HL-60 (cell line): ENCODE measurements around the gene DEPDC1.
"Not testable (repeated sequence)": the region's sequence is repeated elsewhere in the genome, so short reads cannot be mapped to it uniquely, and the experiment has no call there.

ENCODE experiments used
- DNase-seq, 2 experiments: peaks; one replicate each; pipeline ENCODE4 v3.0.0-alpha.2; 2010 to 2020; ENCODE audit warnings: low read depth in 1 of 2, low spot score in 1 of 2
- H3K27ac ChIP-seq: fragments of 250-450 bp; sonication (Bioruptor Pico); replicated peaks from 2 replicates; pipeline ENCODE4 v1.5.1; 2020; ENCODE audit warnings: mild to moderate bottlenecking, moderate library complexity
- H3K27me3 ChIP-seq: fragments of 250-450 bp; sonication (Bioruptor Pico); 2 replicates; pipeline ENCODE4 v1.5.1; 2021; ENCODE audit warnings: mild to moderate bottlenecking, moderate library complexity; ENCODE audit not compliant: insufficient read depth, poor library complexity, severe bottlenecking
- H3K4me3 ChIP-seq: replicated peaks from 2 replicates; pipeline ENCODE4 v1.5.1; 2011; ENCODE audit warnings: mild to moderate bottlenecking, control low read depth, low read length; ENCODE audit not compliant: insufficient read depth
- CTCF ChIP-seq: IDR thresholded peaks from one replicate; pipeline ENCODE4 v1.5.1; 2011; ENCODE audit warnings: low read length, control low read depth, inconsistent platforms; ENCODE audit not compliant: insufficient read depth
- GABPA ChIP-seq: IDR thresholded peaks from 2 replicates; pipeline ENCODE4 v1.6.1; 2012; ENCODE audit warnings: low read depth
- POLR2AphosphoS5 ChIP-seq: IDR thresholded peaks from 2 replicates; pipeline ENCODE4 v1.6.1; 2012; ENCODE audit warnings: low read depth
- SPI1 ChIP-seq: IDR thresholded peaks from 2 replicates; pipeline ENCODE4 v1.6.1; 2012; ENCODE audit warnings: low read depth, mild to moderate bottlenecking, borderline replicate concordance
- TF ChIP-seq, protein P1 (sequence below): IDR thresholded peaks from 2 replicates; pipeline ENCODE4 v1.6.1; 2012; ENCODE audit warnings: low read depth; ENCODE audit not compliant: insufficient replicate concordance

DEPDC1 gene

DNA sequence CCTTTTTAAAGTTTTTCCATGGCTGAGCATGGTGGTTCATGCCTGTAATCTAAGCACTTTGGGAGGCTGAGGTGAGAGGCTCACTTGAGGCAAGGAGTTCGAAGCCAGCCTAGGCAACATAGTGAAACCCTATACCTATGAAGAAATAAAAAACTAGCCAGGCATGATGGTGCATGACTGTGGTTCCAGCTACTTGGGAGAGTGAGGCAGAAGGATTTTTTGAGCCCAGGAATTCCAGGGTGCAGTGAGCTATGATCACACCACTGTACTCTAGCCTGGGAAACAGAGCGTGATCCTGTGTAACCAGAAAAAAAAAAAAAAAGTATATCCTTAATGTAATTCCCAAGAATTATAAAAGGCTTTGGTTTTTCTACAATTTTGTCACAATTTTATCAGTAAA, 17.4 kb downstream of the DEPDC1 start:
- TF ChIP-seq POLR2AphosphoS5 (no peak), GABPA (no peak), SPI1 (no peak), CTCF (no peak)
- TF ChIP-seq, protein P1, sequence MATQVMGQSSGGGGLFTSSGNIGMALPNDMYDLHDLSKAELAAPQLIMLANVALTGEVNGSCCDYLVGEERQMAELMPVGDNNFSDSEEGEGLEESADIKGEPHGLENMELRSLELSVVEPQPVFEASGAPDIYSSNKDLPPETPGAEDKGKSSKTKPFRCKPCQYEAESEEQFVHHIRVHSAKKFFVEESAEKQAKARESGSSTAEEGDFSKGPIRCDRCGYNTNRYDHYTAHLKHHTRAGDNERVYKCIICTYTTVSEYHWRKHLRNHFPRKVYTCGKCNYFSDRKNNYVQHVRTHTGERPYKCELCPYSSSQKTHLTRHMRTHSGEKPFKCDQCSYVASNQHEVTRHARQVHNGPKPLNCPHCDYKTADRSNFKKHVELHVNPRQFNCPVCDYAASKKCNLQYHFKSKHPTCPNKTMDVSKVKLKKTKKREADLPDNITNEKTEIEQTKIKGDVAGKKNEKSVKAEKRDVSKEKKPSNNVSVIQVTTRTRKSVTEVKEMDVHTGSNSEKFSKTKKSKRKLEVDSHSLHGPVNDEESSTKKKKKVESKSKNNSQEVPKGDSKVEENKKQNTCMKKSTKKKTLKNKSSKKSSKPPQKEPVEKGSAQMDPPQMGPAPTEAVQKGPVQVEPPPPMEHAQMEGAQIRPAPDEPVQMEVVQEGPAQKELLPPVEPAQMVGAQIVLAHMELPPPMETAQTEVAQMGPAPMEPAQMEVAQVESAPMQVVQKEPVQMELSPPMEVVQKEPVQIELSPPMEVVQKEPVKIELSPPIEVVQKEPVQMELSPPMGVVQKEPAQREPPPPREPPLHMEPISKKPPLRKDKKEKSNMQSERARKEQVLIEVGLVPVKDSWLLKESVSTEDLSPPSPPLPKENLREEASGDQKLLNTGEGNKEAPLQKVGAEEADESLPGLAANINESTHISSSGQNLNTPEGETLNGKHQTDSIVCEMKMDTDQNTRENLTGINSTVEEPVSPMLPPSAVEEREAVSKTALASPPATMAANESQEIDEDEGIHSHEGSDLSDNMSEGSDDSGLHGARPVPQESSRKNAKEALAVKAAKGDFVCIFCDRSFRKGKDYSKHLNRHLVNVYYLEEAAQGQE, result no peak
- no peak overlapping the region for H3K4me3 ChIP-seq
- DNase-seq, result no peak
- H3K27ac ChIP-seq, result no peak overlapping the region
- H3K27me3 ChIP-seq, result no peaks in the 10 kb centered on the region

- no peak overlapping the region for H3K4me3 ChIP-seq
- TF ChIP-seq, protein P1, result no peak
- TF ChIP-seq GABPA (no peak), SPI1 (no peak), POLR2AphosphoS5 (no peak), CTCF (no peak)
- DNase-seq, result no peak
- no peak overlapping the region for H3K27ac ChIP-seq
- H3K27me3 ChIP-seq, result no peaks in the 10 kb centered on the region
Measured at GRCh38 chr1:68478662-68479061, 18.2 kb downstream of the DEPDC1 start.

DNA sequence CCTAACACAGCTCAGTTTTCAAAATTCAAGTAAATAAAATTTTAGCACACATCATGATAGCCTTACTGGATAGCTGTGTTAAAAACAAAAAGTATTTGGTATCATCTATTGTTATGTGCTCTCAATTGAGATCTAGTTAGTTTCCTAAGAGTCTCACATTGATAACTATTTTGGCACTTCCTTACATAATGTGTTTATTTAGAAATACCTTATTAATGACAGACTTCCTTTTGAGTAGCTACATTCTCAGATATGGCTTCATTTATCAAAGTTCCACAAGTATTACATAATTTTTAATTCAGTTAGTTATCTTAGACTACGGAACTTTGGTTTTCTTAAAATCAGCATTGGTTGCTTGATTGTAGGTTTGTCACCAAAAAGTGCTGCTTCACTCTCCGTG, 20.3 kb downstream of the DEPDC1 start:
- not testable (repeated sequence) for H3K27me3 ChIP-seq, DNase-seq, H3K4me3 ChIP-seq, H3K27ac ChIP-seq

DNA sequence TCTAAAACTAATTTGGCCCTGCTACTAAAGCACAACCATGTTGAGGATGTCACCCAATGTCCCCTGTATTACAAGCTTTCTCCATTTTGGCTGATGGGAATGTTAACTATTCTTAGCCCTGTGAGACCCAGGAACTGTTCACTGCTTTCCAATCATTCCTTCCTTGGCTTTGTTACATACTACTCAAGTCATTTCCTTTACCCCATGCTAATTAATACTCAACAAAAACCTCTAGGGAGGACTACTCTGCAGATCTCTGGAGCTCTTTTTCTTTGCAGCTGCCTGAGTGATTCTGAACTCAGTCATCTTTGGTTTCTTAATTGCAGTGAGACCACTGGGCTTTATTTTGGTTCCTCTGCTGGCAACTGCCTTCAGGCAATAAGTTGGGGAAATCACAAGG, 23.8 kb downstream of the DEPDC1 start:
- DNase-seq, result no peak
- no peak for TF ChIP-seq SPI1
- TF ChIP-seq, protein P1, result no peak
- TF ChIP-seq POLR2AphosphoS5, result no peak
- TF ChIP-seq CTCF, result no peak
- TF ChIP-seq GABPA, result no peak
- no peak overlapping the region for H3K4me3 ChIP-seq
- no peak overlapping the region for H3K27ac ChIP-seq
- H3K27me3 ChIP-seq, result no peaks in the 10 kb centered on the region
